Body of pancreas (tissue), 4 donors: ENCODE data around the gene ALPK1. TPM values are rescaled to one million over a fixed set of nuclear protein-coding genes. Genes with fewer than 3 reads are reported as not detected.
"Not testable (repeated sequence)": the region's sequence is repeated elsewhere in the genome, so short reads cannot be mapped to it uniquely, and the experiment has no call there.

Experiments
- ATAC-seq: fragments of 150-250 bp; one replicate; pipeline ENCODE4 v1.9.1; 2016
- DNase-seq, 4 donors: peaks; one replicate each; pipeline ENCODE4 v3.0.0-alpha.2; 2019
- H3K27ac ChIP-seq, 4 donors: fragments of 200-600 bp; sonication (generic); 1 replicate in 3 of 4; 2 replicates in 1 of 4; pipeline versions ENCODE4 v1.5.1 to v1.6.1; 2016 to 2019; ENCODE audit warnings: mild to moderate bottlenecking in 1 of 4, mixed read lengths in 1 of 4, moderate library complexity in 1 of 4
- H3K27me3 ChIP-seq, 2 donors: fragments of 200-600 bp; sonication (generic); one replicate each; pipeline ENCODE4 v1.6.0; 2016; ENCODE audit warnings: mild to moderate bottlenecking in 1 of 2
- H3K36me3 ChIP-seq, 2 donors: fragments of 200-600 bp; sonication (generic); replicated peaks in 1 of 2; 2 replicates each; pipeline ENCODE4 v1.5.1; 2016; ENCODE audit warnings: low read depth in 2 of 2; ENCODE audit not compliant: insufficient read depth in 1 of 2
- H3K4me1 ChIP-seq: fragments of 200-600 bp; sonication (generic); one replicate; pipeline ENCODE4 v1.6.0; 2016
- H3K4me3 ChIP-seq, 2 donors: fragments of 200-600 bp; sonication (generic); 1 replicate in 1 of 2; 2 replicates in 1 of 2; pipeline ENCODE4 v1.5.1; 2016 to 2019
- H3K9me3 ChIP-seq, 3 donors: fragments of 200-600 bp; sonication (generic); 1 replicate in 2 of 3; 2 replicates in 1 of 3; pipeline ENCODE4 v1.5.1; 2016
- POLR2A ChIP-seq, 3 donors: fragments of 450-650 bp; IDR thresholded peaks; one replicate each; pipeline ENCODE4 v1.6.1; 2016; ENCODE audit warnings: antibody characterized with exemption in 3 of 3, mild to moderate bottlenecking in 2 of 3
- WGBS, 2 donors: methylation state at CpG; one replicate each; pipeline ENCODE4 v1.1.5; 2017; 5-methylcytosine and 5-hydroxymethylcytosine counted together
- intact Hi-C: fragments of 100-400 bp; cut with DNase I; formaldehyde crosslinking; loops from one replicate; pipeline ENCODE4 v1.15.1; 2023
- total RNA-seq, 2 donors: library from RNA; depleted of rRNA; stranded (reverse); fragments of >200 nt; gene quantifications; one replicate each; pipeline ENCODE4 v1.1.0, GENCODE V29; 2016
- TF ChIP-seq, protein P1 (sequence below), 7 experiments: fragments of 450-650 bp in 4 of 7; fragments of 200-600 bp in 3 of 7; sonication (generic) in 3 of 7; IDR thresholded peaks; one replicate each; pipeline ENCODE4 v1.5.1; 2016 to 2019; ENCODE audit warnings: antibody characterized with exemption in 7 of 7

ALPK1 gene
- total RNA-seq, 2 donors from 2014 or later, result 14.8 to 26.7 TPM

DNA sequence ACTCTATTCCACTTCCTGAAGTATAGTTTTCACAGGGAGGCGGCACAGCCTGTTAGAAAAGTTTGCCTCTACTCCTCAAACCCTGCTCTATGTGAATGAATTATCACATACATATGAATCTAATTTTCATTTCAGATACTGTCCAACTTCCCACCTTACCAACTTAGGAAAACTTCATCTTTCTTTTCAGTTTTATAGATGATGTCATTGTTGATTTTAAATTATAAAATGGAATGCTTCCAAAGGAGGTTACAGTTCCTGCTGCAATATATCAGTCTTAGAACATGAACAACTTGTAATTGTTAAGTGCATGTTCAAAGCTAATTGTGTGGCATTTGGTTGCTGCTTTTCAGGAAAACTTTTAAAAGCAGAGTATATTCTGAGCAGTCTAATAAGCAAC lies 126.4 kb downstream of the ALPK1 start:
- Histone ChIP-seq H3K9me3 (no peaks in the 10 kb centered on the region), H3K4me1 (no peaks in the 10 kb centered on the region), H3K27me3 (no peaks in the 10 kb centered on the region), H3K36me3 (peaks cover 0 to 2% of the 10 kb centered on the region in 2 donors), H3K27ac (no peak overlapping the region), H3K4me3 (no peak overlapping the region)
- no peak for DNase-seq
- no peak for ATAC-seq
- no peak for TF ChIP-seq POLR2A (IDR thresholded peaks at IDR 0.05)
- TF ChIP-seq, protein P1, sequence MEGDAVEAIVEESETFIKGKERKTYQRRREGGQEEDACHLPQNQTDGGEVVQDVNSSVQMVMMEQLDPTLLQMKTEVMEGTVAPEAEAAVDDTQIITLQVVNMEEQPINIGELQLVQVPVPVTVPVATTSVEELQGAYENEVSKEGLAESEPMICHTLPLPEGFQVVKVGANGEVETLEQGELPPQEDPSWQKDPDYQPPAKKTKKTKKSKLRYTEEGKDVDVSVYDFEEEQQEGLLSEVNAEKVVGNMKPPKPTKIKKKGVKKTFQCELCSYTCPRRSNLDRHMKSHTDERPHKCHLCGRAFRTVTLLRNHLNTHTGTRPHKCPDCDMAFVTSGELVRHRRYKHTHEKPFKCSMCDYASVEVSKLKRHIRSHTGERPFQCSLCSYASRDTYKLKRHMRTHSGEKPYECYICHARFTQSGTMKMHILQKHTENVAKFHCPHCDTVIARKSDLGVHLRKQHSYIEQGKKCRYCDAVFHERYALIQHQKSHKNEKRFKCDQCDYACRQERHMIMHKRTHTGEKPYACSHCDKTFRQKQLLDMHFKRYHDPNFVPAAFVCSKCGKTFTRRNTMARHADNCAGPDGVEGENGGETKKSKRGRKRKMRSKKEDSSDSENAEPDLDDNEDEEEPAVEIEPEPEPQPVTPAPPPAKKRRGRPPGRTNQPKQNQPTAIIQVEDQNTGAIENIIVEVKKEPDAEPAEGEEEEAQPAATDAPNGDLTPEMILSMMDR (IDR thresholded peaks at IDR 0.05), result no peak
- WGBS, 2 donors, result 90 to 100% methylated on average over 1 of the region's 1 CpG
- intact Hi-C loops, result no loop called here

DNA sequence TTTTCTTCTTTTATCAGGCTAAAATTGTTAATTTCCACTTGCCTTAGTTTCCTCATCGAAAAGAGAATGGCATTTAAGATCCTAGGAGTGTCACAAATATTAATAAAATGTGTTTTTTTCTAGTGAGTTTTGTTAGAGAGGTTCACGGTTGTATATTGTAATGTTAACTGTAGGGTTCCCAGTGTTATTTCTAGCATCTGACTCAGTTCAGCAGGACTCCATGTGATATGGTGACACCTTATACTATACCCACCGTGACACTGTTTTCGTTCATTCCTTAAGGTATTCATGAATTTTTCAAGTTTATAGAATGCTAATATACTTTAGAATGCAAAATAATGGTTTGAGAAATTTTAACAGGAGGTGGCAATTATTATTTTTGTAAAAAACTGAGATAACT lies 128.7 kb downstream of the ALPK1 start:
- H3K27me3 ChIP-seq, result no peaks in the 10 kb centered on the region
- intact Hi-C loops, result no loop called here
- ATAC-seq, result no peak
- WGBS, 2 donors, result 89 to 90% methylated on average over 4 of the region's 4 CpGs
- no peaks in the 10 kb centered on the region for H3K9me3 ChIP-seq
- no peak overlapping the region for H3K27ac ChIP-seq
- H3K36me3 ChIP-seq, result peaks cover 0 to 4% of the 10 kb centered on the region in 2 donors
- no peaks in the 10 kb centered on the region for H3K4me1 ChIP-seq
- no peak for DNase-seq
- TF ChIP-seq, protein P1 (IDR thresholded peaks at IDR 0.05), result no peak
- H3K4me3 ChIP-seq, result no peak overlapping the region

GRCh38 chr4:112426416-112426815 lies 129.2 kb downstream of the ALPK1 start:
- no peak for TF ChIP-seq POLR2A (IDR thresholded peaks at IDR 0.05)
- TF ChIP-seq, protein P1 (IDR thresholded peaks at IDR 0.05), result no peak
- intact Hi-C loops, result no loop called here
- H3K4me3 ChIP-seq, result no peak overlapping the region
- no peaks in the 10 kb centered on the region for H3K9me3 ChIP-seq
- H3K27me3 ChIP-seq, result no peaks in the 10 kb centered on the region
- no peak overlapping the region for H3K27ac ChIP-seq
- ATAC-seq (no peak), DNase-seq (no peak)
- 87 to 91% methylated on average over 3 of the region's 3 CpGs for WGBS, 2 donors
- peaks cover 0 to 5% of the 10 kb centered on the region in 2 donors for H3K36me3 ChIP-seq
- no peaks in the 10 kb centered on the region for H3K4me1 ChIP-seq

DNA sequence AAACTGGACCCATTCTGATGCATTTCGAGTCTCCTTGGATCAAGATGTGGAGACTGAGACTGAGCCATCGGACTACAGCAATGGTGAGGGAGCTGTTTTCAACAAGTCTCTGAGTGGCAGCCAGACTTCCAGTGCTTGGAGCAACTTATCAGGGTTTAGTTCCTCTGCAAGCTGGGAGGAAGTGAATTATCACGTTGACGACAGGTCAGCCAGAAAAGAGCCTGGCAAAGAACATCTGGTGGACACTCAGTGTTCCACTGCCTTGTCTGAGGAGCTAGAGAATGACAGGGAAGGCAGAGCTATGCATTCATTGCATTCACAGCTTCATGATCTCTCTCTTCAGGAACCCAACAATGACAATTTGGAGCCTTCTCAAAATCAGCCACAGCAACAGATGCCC lies 134.0 kb downstream of the ALPK1 start:
- Histone ChIP-seq H3K36me3 (peaks cover 0 to 3% of the 10 kb centered on the region in 2 donors), H3K27me3 (no peaks in the 10 kb centered on the region), H3K27ac (no peak overlapping the region), H3K4me1 (no peaks in the 10 kb centered on the region), H3K4me3 (no peak overlapping the region), H3K9me3 (no peaks in the 10 kb centered on the region)
- TF ChIP-seq, protein P1 (IDR thresholded peaks at IDR 0.05), result no peak
- no peak for TF ChIP-seq POLR2A (IDR thresholded peaks at IDR 0.05)
- WGBS, 2 donors, result 82 to 95% methylated on average over 2 to 4 of the region's 4 CpGs
- ATAC-seq (no peak), DNase-seq (no peak)
- intact Hi-C loops, result no loop called here

- Histone ChIP-seq H3K27ac (no peak overlapping the region), H3K27me3 (no peaks in the 10 kb centered on the region), H3K9me3 (no peaks in the 10 kb centered on the region), H3K4me3 (no peak overlapping the region), H3K4me1 (no peaks in the 10 kb centered on the region), H3K36me3 (peaks cover 0 to 16% of the 10 kb centered on the region in 2 donors)
- TF ChIP-seq, protein P1 (IDR thresholded peaks at IDR 0.05), result no peak
- no peak for TF ChIP-seq POLR2A (IDR thresholded peaks at IDR 0.05)
- 93 to 94% methylated on average over 1 of the region's 1 CpG for WGBS, 2 donors
- intact Hi-C loops, result no loop called here
- DNase-seq, result no peak
- no peak for ATAC-seq
Measured at GRCh38 chr4:112436987-112437386, 139.8 kb downstream of the ALPK1 start.

GRCh38 chr4:112442226-112442625 lies 145.1 kb downstream of the ALPK1 start:
- H3K4me3 ChIP-seq, intact Hi-C loops, H3K27ac ChIP-seq, H3K4me1 ChIP-seq, DNase-seq, H3K9me3 ChIP-seq, ATAC-seq, H3K27me3 ChIP-seq: not testable (repeated sequence)
- H3K36me3 ChIP-seq, result peaks cover 0 to 21% of the 10 kb centered on the region in 2 donors
- WGBS, 2 donors, result 83 to 96% methylated on average over 2 of the region's 2 CpGs
